Smooth muscle cell of the brain vasculature (primary cell): ENCODE results near the gene KCNH8.

ENCODE experiments used
- DNase-seq: peaks from one replicate; pipeline ENCODE4 v3.0.0-alpha.2; 2012; ENCODE audit warnings: low read depth, low spot score

KCNH8 gene

GRCh38 chr3:19476281-19476680, 328.0 kb downstream of the KCNH8 start:
- DNase-seq = no peak

GRCh38 chr3:19485267-19485666, 337.0 kb downstream of the KCNH8 start:
- DNase-seq = no peak

- no peak for DNase-seq
Observed at GRCh38 chr3:19487386-19487785, 339.1 kb downstream of the KCNH8 start.

- no peak for DNase-seq
Observed at GRCh38 chr3:19488939-19489338, 340.6 kb downstream of the KCNH8 start.

GRCh38 chr3:19489936-19490335, 341.6 kb downstream of the KCNH8 start:
- DNase-seq = no peak

- DNase-seq = no peak
Observed at GRCh38 chr3:19506171-19506570, 357.9 kb downstream of the KCNH8 start.

GRCh38 chr3:19522305-19522704, 374.0 kb downstream of the KCNH8 start:
- no peak for DNase-seq

GRCh38 chr3:19526071-19526470, 377.8 kb downstream of the KCNH8 start:
- no peak for DNase-seq

- DNase-seq = no peak
Observed at GRCh38 chr3:19527746-19528145, 379.4 kb downstream of the KCNH8 start.

GRCh38 chr3:19531426-19531825, 383.1 kb downstream of the KCNH8 start:
- DNase-seq = no peak

GRCh38 chr3:19539518-19540392, 391.4 kb downstream of the KCNH8 start:
- no peak for DNase-seq

- DNase-seq = no peak
Observed at GRCh38 chr3:19540464-19540863, 392.2 kb downstream of the KCNH8 start.

- DNase-seq = no peak
Observed at GRCh38 chr3:19541284-19541683, 393.0 kb downstream of the KCNH8 start.

GRCh38 chr3:19543212-19543841, 395.0 kb downstream of the KCNH8 start:
- DNase-seq = no peak

- no peak for DNase-seq
Observed at GRCh38 chr3:19547665-19548464, 399.6 kb downstream of the KCNH8 start.

GRCh38 chr3:19559724-19560442, 411.6 kb downstream of the KCNH8 start:
- no peak for DNase-seq

- no peak for DNase-seq
Observed at GRCh38 chr3:19573644-19574043, 425.3 kb downstream of the KCNH8 start.

- DNase-seq = no peak
Observed at GRCh38 chr3:19574268-19574667, 426.0 kb downstream of the KCNH8 start.

GRCh38 chr3:19576343-19576742, 428.0 kb downstream of the KCNH8 start:
- DNase-seq = no peak
